Measurements from ENCODE around the gene CLEC6A.

CLEC6A gene

GRCh38 chr12:8513256-8513655, 57.5 kb downstream of the CLEC6A start, which contains the start of gene CLEC4D:
Gene CLEC4D, plus strand, starts transcription at chr12:8513503. Its CDS starts 230 bp downstream, at chr12:8513733.
- H2BK5ac ChIP-seq (ENCODE audit: low read depth, low read length, poor library complexity): no peak within 1 kb of the TSS
- H2BK120ac ChIP-seq (ENCODE audit: insufficient read depth, low read length, poor library complexity): no peak within 1 kb of the TSS
- no peak within 1 kb of the TSS for H4K12ac ChIP-seq (ENCODE audit: low read depth, low read length)
- no peak within 1 kb of the TSS for H3K14ac ChIP-seq (ENCODE audit: low read length)
- H4K8ac ChIP-seq (ENCODE audit: low read depth, low read length): no peak within 1 kb of the TSS
- no peaks in the 10 kb centered on the region for H3K79me1 ChIP-seq (ENCODE audit: low read length)
- H3K79me2 ChIP-seq (ENCODE audit: control insufficient read depth, insufficient read depth, low read length, poor library complexity): no peaks in the 10 kb centered on the region
- H3K4me1 ChIP-seq (ENCODE audit: control insufficient read depth in 1 of 2, insufficient read depth in 2 of 2, low read length in 2 of 2): no peaks in the 10 kb centered on the region
- H2BK12ac ChIP-seq (ENCODE audit: low read length): no peak within 1 kb of the TSS
- no peak for DNase-seq
- H3K27ac ChIP-seq (ENCODE audit: low read depth, low read length): no peak within 1 kb of the TSS
- no peak within 1 kb of the TSS for H3K18ac ChIP-seq (ENCODE audit: low read length)
- no CpG with 5 or more reads among the region's 4 CpGs for WGBS (ENCODE audit: extremely low coverage, insufficient coverage, insufficient read length)
- no peak within 1 kb of the TSS for H3K9ac ChIP-seq (ENCODE audit: low read length)
- H3K36me3 ChIP-seq (ENCODE audit: control insufficient read depth in 1 of 2, insufficient read depth in 2 of 2, low read length in 2 of 2): no peaks in the 10 kb centered on the region
- no peak within 1 kb of the TSS for H3K23ac ChIP-seq (ENCODE audit: low read length)
- H2AFZ ChIP-seq (ENCODE audit: insufficient read depth, low read length, poor library complexity): no peak within 1 kb of the TSS
- no peak within 1 kb of the TSS for H3K4me2 ChIP-seq (ENCODE audit: low read length)
- no peak within 1 kb of the TSS for H2AK5ac ChIP-seq (ENCODE audit: low read length)
- no peak within 1 kb of the TSS for H3K4me3 ChIP-seq (ENCODE audit: low read depth, low read length)
- H3K4ac ChIP-seq (ENCODE audit: low read depth, low read length): no peak within 1 kb of the TSS
- no peaks in the 10 kb centered on the region for H3K9me3 ChIP-seq (ENCODE audit: insufficient read depth, low read depth, low read length)
- no peak within 1 kb of the TSS for H4K91ac ChIP-seq (ENCODE audit: low read depth, low read length)
- H3K27me3 ChIP-seq (ENCODE audit: insufficient read depth, low read length): no peaks in the 10 kb centered on the region

GRCh38 chr12:8517971-8518370, 62.2 kb downstream of the CLEC6A start:
- H2BK120ac ChIP-seq (ENCODE audit: insufficient read depth, low read length, poor library complexity): no peak overlapping the region
- H3K36me3 ChIP-seq (ENCODE audit: control insufficient read depth in 1 of 2, insufficient read depth in 2 of 2, low read length in 2 of 2): no peaks in the 10 kb centered on the region
- H3K9me3 ChIP-seq (ENCODE audit: insufficient read depth, low read depth, low read length): no peaks in the 10 kb centered on the region
- H2BK5ac ChIP-seq (ENCODE audit: low read depth, low read length, poor library complexity): no peak overlapping the region
- peak in 1 of 2 donors; percentile 9 for DNase-seq
- H3K4me2 ChIP-seq (ENCODE audit: low read length): no peak overlapping the region
- H3K4me3 ChIP-seq (ENCODE audit: low read depth, low read length): no peak overlapping the region
- no peak overlapping the region for H4K8ac ChIP-seq (ENCODE audit: low read depth, low read length)
- H3K14ac ChIP-seq (ENCODE audit: low read length): no peak overlapping the region
- H3K27ac ChIP-seq (ENCODE audit: low read depth, low read length): no peak overlapping the region
- H4K12ac ChIP-seq (ENCODE audit: low read depth, low read length): no peak overlapping the region
- no peak overlapping the region for H2AFZ ChIP-seq (ENCODE audit: insufficient read depth, low read length, poor library complexity)
- H3K23ac ChIP-seq (ENCODE audit: low read length): no peak overlapping the region
- H3K9ac ChIP-seq (ENCODE audit: low read length): no peak overlapping the region
- H4K91ac ChIP-seq (ENCODE audit: low read depth, low read length): no peak overlapping the region
- H3K4ac ChIP-seq (ENCODE audit: low read depth, low read length): no peak overlapping the region
- H2BK12ac ChIP-seq (ENCODE audit: low read length): no peak overlapping the region
- no CpG with 5 or more reads among the region's 2 CpGs for WGBS (ENCODE audit: extremely low coverage, insufficient coverage, insufficient read length)
- no peak overlapping the region for H2AK5ac ChIP-seq (ENCODE audit: low read length)
- no peak overlapping the region for H3K18ac ChIP-seq (ENCODE audit: low read length)
- H3K79me2 ChIP-seq (ENCODE audit: control insufficient read depth, insufficient read depth, low read length, poor library complexity): no peaks in the 10 kb centered on the region
- H3K27me3 ChIP-seq (ENCODE audit: insufficient read depth, low read length): no peaks in the 10 kb centered on the region
- H3K4me1 ChIP-seq (ENCODE audit: control insufficient read depth in 1 of 2, insufficient read depth in 2 of 2, low read length in 2 of 2): no peaks in the 10 kb centered on the region
- no peaks in the 10 kb centered on the region for H3K79me1 ChIP-seq (ENCODE audit: low read length)

- no peaks in the 10 kb centered on the region for H3K27me3 ChIP-seq (ENCODE audit: insufficient read depth, low read length)
- H2BK12ac ChIP-seq (ENCODE audit: low read length): no peak overlapping the region
- H3K79me1 ChIP-seq (ENCODE audit: low read length): no peaks in the 10 kb centered on the region
- H3K14ac ChIP-seq (ENCODE audit: low read length): no peak overlapping the region
- no peak overlapping the region for H2BK120ac ChIP-seq (ENCODE audit: insufficient read depth, low read length, poor library complexity)
- H2AFZ ChIP-seq (ENCODE audit: insufficient read depth, low read length, poor library complexity): no peak overlapping the region
- no peak overlapping the region for H3K27ac ChIP-seq (ENCODE audit: low read depth, low read length)
- no peak for DNase-seq
- no peaks in the 10 kb centered on the region for H3K36me3 ChIP-seq (ENCODE audit: control insufficient read depth in 1 of 2, insufficient read depth in 2 of 2, low read length in 2 of 2)
- H4K12ac ChIP-seq (ENCODE audit: low read depth, low read length): no peak overlapping the region
- H3K9ac ChIP-seq (ENCODE audit: low read length): no peak overlapping the region
- no peaks in the 10 kb centered on the region for H3K4me1 ChIP-seq (ENCODE audit: control insufficient read depth in 1 of 2, insufficient read depth in 2 of 2, low read length in 2 of 2)
- H2AK5ac ChIP-seq (ENCODE audit: low read length): no peak overlapping the region
- H3K18ac ChIP-seq (ENCODE audit: low read length): no peak overlapping the region
- no peaks in the 10 kb centered on the region for H3K9me3 ChIP-seq (ENCODE audit: insufficient read depth, low read depth, low read length)
- H4K91ac ChIP-seq (ENCODE audit: low read depth, low read length): no peak overlapping the region
- H3K4me2 ChIP-seq (ENCODE audit: low read length): no peak overlapping the region
- H3K4ac ChIP-seq (ENCODE audit: low read depth, low read length): no peak overlapping the region
- no peak overlapping the region for H3K4me3 ChIP-seq (ENCODE audit: low read depth, low read length)
- H3K79me2 ChIP-seq (ENCODE audit: control insufficient read depth, insufficient read depth, low read length, poor library complexity): no peaks in the 10 kb centered on the region
- H2BK5ac ChIP-seq (ENCODE audit: low read depth, low read length, poor library complexity): no peak overlapping the region
- no peak overlapping the region for H3K23ac ChIP-seq (ENCODE audit: low read length)
- H4K8ac ChIP-seq (ENCODE audit: low read depth, low read length): no peak overlapping the region
- WGBS (ENCODE audit: extremely low coverage, insufficient coverage, insufficient read length): no CpG with 5 or more reads among the region's 4 CpGs
Measured at GRCh38 chr12:8519171-8519570, 63.4 kb downstream of the CLEC6A start.

- H2AK5ac ChIP-seq (ENCODE audit: low read length): no peak overlapping the region
- no peaks in the 10 kb centered on the region for H3K27me3 ChIP-seq (ENCODE audit: insufficient read depth, low read length)
- no peak overlapping the region for H4K91ac ChIP-seq (ENCODE audit: low read depth, low read length)
- H3K36me3 ChIP-seq (ENCODE audit: control insufficient read depth in 1 of 2, insufficient read depth in 2 of 2, low read length in 2 of 2): no peaks in the 10 kb centered on the region
- H3K4me2 ChIP-seq (ENCODE audit: low read length): no peak overlapping the region
- no peaks in the 10 kb centered on the region for H3K4me1 ChIP-seq (ENCODE audit: control insufficient read depth in 1 of 2, insufficient read depth in 2 of 2, low read length in 2 of 2)
- H4K8ac ChIP-seq (ENCODE audit: low read depth, low read length): no peak overlapping the region
- H3K9ac ChIP-seq (ENCODE audit: low read length): no peak overlapping the region
- peaks cover 3% of the 10 kb centered on the region for H3K9me3 ChIP-seq (ENCODE audit: insufficient read depth, low read depth, low read length)
- H3K14ac ChIP-seq (ENCODE audit: low read length): no peak overlapping the region
- H3K4ac ChIP-seq (ENCODE audit: low read depth, low read length): no peak overlapping the region
- H3K27ac ChIP-seq (ENCODE audit: low read depth, low read length): no peak overlapping the region
- H3K79me1 ChIP-seq (ENCODE audit: low read length): no peaks in the 10 kb centered on the region
- H3K79me2 ChIP-seq (ENCODE audit: control insufficient read depth, insufficient read depth, low read length, poor library complexity): no peaks in the 10 kb centered on the region
- no peak overlapping the region for H2AFZ ChIP-seq (ENCODE audit: insufficient read depth, low read length, poor library complexity)
- DNase-seq: no peak
- H2BK120ac ChIP-seq (ENCODE audit: insufficient read depth, low read length, poor library complexity): no peak overlapping the region
- H4K12ac ChIP-seq (ENCODE audit: low read depth, low read length): no peak overlapping the region
- H3K23ac ChIP-seq (ENCODE audit: low read length): no peak overlapping the region
- no peak overlapping the region for H3K18ac ChIP-seq (ENCODE audit: low read length)
- no CpG with 5 or more reads among the region's 30 CpGs for WGBS (ENCODE audit: extremely low coverage, insufficient coverage, insufficient read length)
- no peak overlapping the region for H2BK12ac ChIP-seq (ENCODE audit: low read length)
- no peak overlapping the region for H2BK5ac ChIP-seq (ENCODE audit: low read depth, low read length, poor library complexity)
- no peak overlapping the region for H3K4me3 ChIP-seq (ENCODE audit: low read depth, low read length)
Measured at GRCh38 chr12:8527250-8528130, 71.7 kb downstream of the CLEC6A start.
